GM19035 (cell line): ENCODE results near the gene EGFLAM.
"Not testable (repeated sequence)": the region's sequence is repeated elsewhere in the genome, so short reads cannot be mapped to it uniquely, and the experiment has no call there.

ENCODE experiments used
- ATAC-seq: cut with Tn5 transposase; IDR thresholded peaks from one replicate; pipeline ENCODE4 v1.9.1; 2021; ENCODE audit not compliant: unreplicated experiment

EGFLAM gene

GRCh38 chr5:38413696-38414095 lies 155.3 kb downstream of the EGFLAM start:
- ATAC-seq: no peak

DNA sequence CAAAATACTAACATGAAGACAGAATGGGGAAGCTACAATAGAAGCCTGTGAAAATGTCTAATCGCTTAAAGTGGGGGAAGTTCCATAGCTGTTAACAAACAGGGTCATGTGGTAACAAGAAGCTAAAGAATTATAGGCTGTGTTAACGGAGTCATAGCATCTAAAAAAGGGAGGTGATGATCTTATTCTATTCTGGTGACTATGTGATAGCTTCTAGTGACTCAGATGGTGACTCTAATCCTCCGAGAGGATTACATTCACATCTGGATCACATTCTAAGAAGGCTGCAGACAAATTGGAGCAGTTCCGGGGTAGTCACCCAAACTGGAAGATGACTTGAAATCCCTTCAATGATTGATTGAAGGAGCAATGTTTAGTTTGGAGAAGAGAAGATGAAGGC lies 156.0 kb downstream of the EGFLAM start:
- ATAC-seq: no peak

DNA sequence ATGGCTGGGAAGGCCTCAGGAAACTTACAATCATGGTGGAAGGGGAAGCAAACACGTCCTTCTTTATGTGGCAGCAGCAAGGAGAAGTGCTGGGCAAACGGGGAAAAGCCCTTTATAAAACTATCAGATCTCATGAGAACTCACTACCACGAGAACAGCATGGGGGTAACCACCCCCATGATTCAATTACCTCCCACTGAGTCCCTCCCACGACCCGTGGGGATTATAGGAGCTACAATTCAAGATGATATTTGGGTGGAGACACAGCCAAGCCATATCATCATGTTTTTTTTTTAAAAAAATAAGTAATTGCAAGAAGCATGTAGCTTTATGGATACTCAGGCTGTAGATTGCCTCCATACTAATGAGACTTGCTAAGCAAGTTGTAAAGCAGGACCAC lies 157.4 kb downstream of the EGFLAM start:
- not testable (repeated sequence) for ATAC-seq

DNA sequence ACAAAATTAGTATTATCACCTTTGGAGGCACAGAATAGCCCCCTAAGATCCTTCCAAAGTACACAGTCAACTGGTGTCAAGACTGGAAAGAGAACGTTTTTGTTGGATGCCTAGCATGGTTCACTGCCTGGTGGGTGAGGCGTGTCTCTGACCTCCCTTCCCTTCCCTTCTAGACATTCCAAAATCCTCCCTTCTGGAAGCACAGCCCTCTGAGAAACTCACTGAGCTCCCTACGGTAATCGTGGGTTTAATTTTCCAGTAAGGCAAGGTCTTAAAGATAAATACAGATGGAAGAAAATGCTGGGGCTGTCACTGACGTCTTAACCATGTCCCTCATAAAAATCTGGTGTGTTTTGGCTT lies 159.3 kb downstream of the EGFLAM start:
- ATAC-seq: no peak

GRCh38 chr5:38420246-38420645 lies 161.9 kb downstream of the EGFLAM start:
- no peak for ATAC-seq

DNA sequence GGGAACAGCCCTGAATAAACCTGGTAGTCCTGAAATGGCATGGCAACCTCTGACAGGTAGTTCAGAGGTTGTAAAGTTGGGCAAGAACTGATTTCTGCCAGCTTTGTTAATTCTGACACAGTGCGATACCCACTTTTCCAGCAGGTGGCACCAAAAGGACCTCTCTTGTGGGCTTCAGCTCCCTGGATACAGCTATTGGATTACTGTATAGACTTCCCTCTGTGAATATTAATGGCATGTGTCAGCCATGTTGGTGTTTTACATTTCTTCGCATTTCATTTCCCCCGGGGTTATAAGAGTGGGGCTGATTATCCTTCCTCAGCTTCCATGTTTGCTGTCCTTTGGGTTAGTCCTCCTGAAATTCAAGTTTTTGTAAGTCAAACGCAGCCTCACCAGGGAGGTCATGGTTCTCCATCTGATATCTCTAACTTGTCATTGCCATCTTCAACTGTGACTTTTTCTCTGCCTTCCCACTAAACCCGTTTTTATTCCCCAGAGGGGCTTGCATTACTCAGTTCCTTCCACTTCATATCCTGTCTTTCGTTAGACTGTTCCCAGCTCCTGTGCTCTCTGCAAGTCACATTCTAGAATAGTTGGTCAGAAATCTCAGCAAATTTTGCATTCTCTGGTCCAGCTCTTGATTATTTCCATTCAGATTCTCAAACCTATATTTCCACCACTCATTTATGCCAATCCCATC lies 162.5 kb downstream of the EGFLAM start:
- no peak for ATAC-seq

DNA sequence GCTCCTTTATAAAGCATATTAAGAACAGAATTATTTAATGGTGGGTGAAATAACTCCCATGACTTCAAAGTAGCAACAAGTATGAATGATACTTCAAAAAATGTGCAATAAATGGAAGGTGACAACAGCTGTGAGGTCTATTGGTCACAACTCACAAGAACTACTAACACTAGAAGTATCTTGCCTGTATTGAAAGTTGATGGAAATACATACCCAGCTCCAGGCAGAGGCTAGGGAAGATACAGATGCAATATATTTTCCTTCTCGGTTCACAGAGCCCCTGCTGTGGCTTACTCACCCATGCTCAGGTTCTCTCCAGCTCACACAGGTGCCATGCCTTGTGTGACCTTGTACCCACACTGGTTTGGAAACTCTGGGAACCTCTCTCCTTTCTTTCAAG lies 164.3 kb downstream of the EGFLAM start:
- ATAC-seq: no peak

- ATAC-seq: no peak
These were observed 165.2 kb downstream of the EGFLAM start for GRCh38 chr5:38423276-38424147.

DNA sequence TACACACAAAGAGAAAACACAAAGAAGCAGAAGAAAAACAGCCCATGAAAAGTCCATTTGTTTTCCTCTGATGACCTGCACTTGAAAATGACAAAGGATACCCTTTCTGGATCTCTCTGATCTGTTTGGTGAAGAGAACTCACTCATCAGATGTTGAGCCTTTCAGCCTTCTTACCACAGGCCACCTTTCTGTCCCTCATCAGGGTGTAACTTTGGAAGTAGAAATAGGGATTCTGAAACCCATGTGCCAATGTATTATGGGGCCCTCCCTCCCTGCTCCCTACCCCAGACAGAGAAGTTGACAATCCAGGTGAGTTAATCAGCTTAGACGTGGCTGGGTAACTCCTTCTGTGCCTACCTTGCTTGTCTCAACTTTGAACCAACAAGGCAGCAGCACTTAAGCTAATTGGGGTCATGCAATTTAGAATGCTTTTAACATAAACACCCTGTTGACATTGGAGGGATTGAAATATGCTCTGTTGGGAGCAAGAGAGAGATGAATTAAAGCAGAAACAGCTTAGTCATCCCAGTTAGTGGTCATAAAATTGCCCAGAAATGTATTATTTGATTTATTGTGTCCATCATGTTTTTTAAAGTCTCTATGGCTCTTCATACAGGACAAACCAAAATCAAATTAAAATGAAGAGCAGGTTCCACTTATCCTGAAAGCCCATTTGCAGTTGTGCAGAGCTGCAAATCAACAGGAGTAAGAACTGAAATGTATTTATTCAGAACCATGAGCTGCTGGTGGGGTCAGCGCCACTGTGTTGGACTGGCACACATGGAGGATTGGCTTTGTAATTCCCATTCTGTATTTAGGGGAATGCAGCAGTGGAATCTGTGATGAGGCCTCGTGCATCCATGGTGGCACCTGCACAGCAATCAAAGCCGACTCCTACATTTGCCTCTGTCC lies 166.0 kb downstream of the EGFLAM start:
- no peak for ATAC-seq

DNA sequence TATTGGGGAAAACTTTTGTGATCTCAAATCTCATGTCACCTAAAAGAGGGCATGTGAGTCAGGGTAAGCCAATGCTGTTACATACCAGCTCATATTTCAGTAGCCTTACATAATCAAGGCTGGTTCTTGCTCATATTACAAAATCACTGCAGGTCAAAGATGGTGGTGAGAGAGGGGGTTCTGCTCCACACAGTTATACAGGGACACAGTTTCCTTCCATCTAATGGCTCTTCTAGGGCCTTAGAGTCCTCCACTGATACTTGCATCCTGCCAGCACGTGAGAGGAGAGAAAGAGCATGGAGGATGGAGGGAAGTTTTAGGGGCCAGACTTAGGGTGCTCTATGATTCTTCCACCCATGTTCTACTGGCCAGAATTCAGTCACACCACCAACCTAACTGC lies 168.1 kb downstream of the EGFLAM start:
- ATAC-seq: no peak

- no peak for ATAC-seq
These were observed 168.9 kb downstream of the EGFLAM start for GRCh38 chr5:38426986-38427950.

DNA sequence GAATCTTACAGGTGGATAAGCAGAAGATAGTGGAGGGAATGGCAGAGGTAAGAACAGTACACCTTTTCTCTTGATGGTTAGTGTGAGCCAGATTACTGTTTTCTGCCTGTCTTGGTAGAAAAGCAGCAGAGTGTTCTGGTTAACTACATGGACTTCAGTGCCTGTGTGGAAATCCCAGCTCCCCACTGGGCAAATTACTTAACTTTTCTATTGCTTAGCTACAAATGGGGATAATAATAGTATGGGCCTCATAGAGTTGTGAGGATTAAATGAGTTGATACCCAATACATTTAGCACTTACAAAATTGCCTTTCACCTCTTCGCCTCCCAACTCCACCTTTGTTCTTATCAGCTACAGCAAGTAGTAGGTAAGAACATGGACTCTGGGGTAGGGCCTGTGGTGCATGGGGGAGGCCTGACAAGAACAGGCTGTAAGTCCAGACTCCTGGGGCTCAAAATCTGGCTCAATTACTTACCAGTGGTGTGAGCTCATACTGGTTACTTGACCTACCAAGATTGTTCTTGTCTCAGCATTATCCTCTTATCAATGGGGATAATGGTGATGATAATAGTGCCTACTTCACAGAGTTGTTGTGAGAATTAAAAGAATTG lies 173.0 kb downstream of the EGFLAM start:
- no peak for ATAC-seq

DNA sequence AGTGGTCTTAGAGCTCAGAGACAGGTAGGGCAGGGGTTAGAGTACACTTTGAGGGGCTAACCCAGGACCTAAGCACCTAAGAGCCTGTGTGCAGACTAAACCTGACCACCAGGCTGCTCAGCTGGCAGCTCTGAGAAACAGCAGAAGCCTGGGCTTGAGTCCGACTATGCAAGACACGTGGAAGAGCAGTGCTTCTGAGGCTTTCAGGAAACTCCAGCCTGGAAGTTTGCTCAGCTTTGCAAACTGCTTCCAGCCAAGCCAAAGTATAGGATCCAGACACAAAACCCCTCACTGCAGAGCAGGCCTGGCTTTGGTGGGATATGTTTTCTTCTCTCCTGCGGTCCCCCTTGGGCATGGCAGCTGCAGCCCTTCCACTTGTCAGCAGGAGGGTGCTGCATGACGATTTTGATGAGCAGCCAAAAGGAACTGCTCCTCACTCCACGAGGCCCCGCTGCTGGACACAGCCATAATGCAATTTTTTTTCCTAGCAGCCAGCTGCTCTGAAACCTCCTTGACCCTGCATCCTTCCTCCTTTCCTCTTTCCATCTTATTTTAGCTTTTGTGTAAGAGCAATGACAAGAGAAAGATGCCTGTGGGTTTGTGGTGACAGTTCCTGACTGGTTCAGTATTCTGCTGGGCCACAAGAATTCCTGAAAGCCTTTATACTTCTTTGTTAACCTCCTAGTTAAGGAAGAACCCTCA lies 175.0 kb downstream of the EGFLAM start:
- ATAC-seq: no peak

DNA sequence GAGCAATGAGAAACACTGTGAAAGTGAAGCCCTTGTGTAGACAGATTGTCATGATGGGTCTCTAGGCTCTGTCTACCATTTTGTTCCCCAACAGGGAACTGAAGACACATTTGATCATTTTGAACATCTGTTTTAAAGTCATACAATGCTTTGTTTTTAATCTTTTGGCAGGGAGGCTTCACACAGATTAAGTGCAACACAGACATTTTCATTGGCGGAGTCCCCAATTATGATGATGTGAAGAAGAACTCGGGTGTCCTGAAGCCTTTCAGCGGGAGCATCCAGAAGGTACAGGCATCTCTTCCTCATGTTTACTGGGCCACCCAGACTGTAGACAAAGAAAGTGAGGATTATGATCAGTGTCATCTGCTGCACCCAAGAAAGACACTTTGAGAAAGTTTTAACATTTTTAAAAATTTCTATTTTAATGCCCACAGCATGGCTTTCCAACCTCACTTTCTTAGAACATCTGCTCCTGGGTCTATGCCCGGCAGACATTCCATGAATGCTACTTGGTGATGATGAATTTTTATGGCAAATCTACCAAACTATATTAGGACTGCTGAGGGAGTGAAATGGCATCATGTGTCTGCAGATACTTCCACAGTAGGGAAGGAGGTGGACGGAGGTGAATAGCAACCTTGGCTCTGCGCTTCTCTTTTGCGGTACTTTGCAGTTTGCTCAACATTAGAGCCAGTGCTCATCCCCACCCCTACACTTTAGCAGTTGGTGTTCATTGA lies 176.8 kb downstream of the EGFLAM start:
- no peak for ATAC-seq

GRCh38 chr5:38438757-38439156 lies 180.4 kb downstream of the EGFLAM start:
- ATAC-seq: no peak

DNA sequence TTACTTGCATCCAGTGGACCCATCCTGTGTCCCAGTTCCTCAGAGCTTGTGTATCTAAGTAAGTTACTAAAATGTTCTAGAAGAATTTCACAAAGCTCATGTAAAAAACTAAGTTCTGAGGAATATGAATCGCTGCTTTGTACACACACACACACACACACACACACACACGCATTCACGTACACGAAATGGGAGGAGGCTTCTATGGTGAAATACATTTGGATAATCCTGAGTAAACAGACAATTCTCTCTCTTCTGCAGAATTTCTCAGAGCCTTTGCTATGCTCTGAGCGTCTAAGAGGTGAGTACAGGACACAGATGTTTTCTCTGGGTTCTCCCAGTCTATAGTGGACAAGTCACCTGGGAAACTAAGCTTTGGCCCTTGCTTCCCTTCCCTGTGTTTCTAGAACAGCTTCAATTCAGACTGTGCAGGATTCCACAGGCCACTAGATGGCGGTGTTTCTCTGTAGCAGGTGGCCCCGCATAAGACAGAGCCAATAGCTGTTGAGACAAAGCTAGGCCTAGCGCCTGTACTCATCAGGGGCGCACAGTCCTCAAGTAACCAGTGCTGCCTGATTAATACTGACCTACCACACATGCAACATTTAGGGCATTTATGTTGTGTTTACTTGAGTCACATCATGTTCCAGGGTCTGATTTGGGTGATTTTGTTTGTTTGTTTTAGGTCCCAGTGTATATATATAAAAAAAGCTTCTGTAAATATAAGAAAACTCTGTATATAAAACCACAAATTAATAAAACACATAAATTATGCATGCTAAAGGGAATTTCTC lies 183.3 kb downstream of the EGFLAM start:
- ATAC-seq: peak; percentile 98

- no peak for ATAC-seq
These were observed 183.9 kb downstream of the EGFLAM start for GRCh38 chr5:38442247-38442573.

DNA sequence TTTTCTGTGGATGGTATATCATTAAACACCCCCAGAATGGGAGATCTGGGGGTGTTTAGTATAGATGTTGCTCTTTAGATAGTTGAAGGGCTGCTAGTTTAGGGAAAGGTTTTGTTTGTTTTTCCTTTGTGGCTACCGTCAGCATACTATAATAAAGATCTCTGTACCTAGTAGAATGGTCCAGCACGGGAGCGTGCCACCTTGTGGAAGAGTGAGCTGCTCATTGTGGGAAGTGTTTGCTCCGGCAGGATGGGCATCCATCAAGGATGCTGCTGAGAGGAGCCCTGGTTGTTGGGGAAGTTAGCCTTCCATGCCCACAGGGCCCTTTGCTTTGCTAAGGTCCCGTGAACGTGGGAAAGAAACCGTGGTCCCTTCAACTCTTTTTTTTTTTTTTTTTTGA lies 185.0 kb downstream of the EGFLAM start:
- no peak for ATAC-seq
